GM18867 (cell line): Measurements from ENCODE around the gene IKBKE.
"Not testable (repeated sequence)": the region's sequence is repeated elsewhere in the genome, so short reads cannot be mapped to it uniquely, and the experiment has no call there.

Source experiments
- ATAC-seq: cut with Tn5 transposase; IDR thresholded peaks from one replicate; pipeline ENCODE4 v1.9.1; 2021; ENCODE audit warnings: mild to moderate bottlenecking, moderate library complexity; ENCODE audit not compliant: unreplicated experiment

The IKBKE gene

GRCh38 chr1:206472454-206472853 is 2.2 kb downstream of the IKBKE start:
- ATAC-seq, result no peak

- ATAC-seq, result no peak
These were observed 2.6 kb downstream of the IKBKE start for GRCh38 chr1:206472886-206473285.

GRCh38 chr1:206476058-206476457 is 5.8 kb downstream of the IKBKE start:
- no peak for ATAC-seq

- ATAC-seq, result no peak
These were observed 6.3 kb downstream of the IKBKE start for GRCh38 chr1:206476591-206476990.

GRCh38 chr1:206477110-206477509 is 6.8 kb downstream of the IKBKE start:
- no peak for ATAC-seq

GRCh38 chr1:206477581-206478380 is 7.5 kb downstream of the IKBKE start:
- ATAC-seq, result no peak

- no peak for ATAC-seq
These were observed 8.5 kb downstream of the IKBKE start for GRCh38 chr1:206478746-206479145.

GRCh38 chr1:206479183-206480125 is 9.2 kb downstream of the IKBKE start:
- peak; percentile 49 for ATAC-seq

- no peak for ATAC-seq
These were observed 9.9 kb downstream of the IKBKE start for GRCh38 chr1:206480211-206480610.

GRCh38 chr1:206482611-206483010 is 12.3 kb downstream of the IKBKE start:
- no peak for ATAC-seq

GRCh38 chr1:206483864-206484263 is 13.6 kb downstream of the IKBKE start:
- ATAC-seq, result not testable (repeated sequence)

- ATAC-seq, result no peak
These were observed 14.6 kb downstream of the IKBKE start for GRCh38 chr1:206484901-206485300.

GRCh38 chr1:206486995-206487788 is 16.9 kb downstream of the IKBKE start:
- no peak for ATAC-seq

GRCh38 chr1:206487970-206488369 is 17.7 kb downstream of the IKBKE start:
- ATAC-seq, result no peak

GRCh38 chr1:206488466-206488865 is 18.2 kb downstream of the IKBKE start:
- no peak for ATAC-seq

- ATAC-seq, result peak; percentile 73
These were observed 19.9 kb downstream of the IKBKE start for GRCh38 chr1:206489980-206490770.

- no peak for ATAC-seq
These were observed 20.6 kb downstream of the IKBKE start for GRCh38 chr1:206490771-206491405.

- no peak for ATAC-seq
These were observed 21.3 kb downstream of the IKBKE start for GRCh38 chr1:206491616-206492015.

- ATAC-seq, result no peak
These were observed 22.3 kb downstream of the IKBKE start for GRCh38 chr1:206492589-206492988.

GRCh38 chr1:206493279-206493678 is 23.0 kb downstream of the IKBKE start:
- ATAC-seq, result no peak
